HG03354 (cell line): ENCODE measurements around the gene AP1G1.
"Not testable (repeated sequence)": the region's sequence is repeated elsewhere in the genome, so short reads cannot be mapped to it uniquely, and the experiment has no call there.

Experiments used
- ATAC-seq: cut with Tn5 transposase; IDR thresholded peaks from one replicate; pipeline ENCODE4 v1.9.1; 2021; ENCODE audit warnings: mild to moderate bottlenecking; ENCODE audit not compliant: unreplicated experiment, poor library complexity, severe bottlenecking

Gene AP1G1

DNA sequence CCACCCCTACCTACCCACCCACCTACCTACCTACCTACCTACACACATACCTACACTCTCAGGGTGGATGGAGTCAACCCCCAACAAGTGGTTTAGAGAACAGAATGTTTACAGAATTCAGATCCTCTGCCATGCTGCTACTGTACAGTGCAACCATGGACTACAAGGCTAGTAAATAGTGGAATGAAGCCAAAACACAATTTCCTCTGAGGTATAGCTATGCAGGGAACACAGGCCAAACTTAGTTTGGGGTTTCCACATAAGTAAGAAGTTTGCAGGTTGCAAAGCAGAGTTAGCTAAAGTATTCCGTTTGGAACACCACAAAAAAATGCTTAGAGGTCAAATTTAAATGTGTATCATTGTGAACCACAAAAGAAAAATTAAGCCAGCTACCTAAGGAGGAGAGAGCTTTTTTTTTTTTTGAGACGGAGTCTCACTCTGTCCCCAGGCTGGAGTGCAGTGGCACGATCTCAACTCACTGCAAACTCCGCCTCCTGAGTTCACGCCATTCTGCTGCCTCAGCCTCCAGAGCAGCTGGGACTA is 2.7 kb upstream of the AP1G1 start:
- ATAC-seq, result no peak

DNA sequence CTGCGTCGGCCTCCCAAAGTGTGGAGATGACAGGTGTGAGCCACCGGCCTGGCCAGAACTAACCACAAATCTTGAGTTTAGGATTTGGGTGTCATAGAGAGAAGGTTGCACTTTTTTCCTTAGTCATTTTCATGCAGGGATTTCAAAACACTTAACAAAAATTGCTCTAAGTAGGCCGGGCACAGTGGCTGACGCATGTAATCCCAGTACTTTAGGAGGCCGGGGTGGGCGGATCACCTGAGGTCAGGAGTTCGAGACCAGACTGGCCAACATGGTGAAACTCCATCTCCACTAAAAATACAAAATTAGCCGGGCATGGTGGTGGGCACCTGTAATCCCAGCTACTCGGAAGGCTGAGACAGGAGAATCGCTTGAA is 1.5 kb upstream of the AP1G1 start:
- not testable (repeated sequence) for ATAC-seq

DNA sequence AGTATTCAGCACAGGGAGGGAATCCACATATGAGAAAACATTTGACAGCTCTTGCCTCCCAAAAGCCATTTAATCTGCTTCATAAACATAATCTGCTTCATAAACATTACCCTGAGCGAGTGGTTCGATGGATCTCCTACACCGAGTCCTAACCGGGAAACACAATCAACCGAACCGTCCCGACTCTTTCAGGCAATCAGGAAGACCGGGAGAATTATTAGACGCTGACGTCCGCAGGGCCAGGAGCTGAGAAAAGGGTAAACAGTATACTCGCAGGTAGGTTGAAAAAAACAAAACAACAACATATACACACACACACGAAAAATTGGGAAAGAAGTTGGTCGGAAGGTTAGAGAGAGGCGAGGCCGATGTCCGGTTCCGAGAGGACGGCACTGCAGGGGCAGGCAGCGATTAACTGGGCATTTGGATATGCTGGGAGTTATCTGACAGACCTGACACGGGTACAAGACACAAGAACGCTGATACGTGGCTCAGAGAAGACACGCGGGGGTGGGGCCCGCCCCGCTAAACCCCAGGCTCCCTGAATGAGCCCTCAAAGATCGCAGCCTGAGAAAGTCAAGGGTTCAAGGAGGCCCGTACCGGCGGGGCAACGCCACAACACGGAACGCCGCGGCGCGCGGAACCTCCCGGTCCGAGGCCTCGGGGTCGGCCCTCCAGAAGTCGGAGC is 585 bp downstream of the AP1G1 start:
- ATAC-seq, result peak; percentile 37

DNA sequence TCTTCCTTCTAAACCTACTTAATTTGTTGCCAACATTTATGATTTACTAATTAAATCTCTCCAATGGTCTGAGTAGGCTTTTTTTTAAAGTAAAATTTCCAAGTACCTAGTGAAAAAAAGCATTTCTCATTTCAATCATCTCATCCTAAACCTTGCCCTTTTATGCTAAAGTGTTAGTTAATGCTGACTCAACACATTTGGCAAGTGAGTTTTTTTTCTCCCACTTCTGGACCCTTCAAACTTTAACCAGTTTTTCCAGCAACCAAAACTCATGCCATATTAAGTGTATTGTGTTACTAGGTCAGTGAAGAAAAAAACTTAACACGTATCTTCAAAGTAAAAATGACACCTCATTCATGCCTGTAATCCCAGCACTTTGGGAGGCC is 5.3 kb downstream of the AP1G1 start:
- ATAC-seq, result no peak

DNA sequence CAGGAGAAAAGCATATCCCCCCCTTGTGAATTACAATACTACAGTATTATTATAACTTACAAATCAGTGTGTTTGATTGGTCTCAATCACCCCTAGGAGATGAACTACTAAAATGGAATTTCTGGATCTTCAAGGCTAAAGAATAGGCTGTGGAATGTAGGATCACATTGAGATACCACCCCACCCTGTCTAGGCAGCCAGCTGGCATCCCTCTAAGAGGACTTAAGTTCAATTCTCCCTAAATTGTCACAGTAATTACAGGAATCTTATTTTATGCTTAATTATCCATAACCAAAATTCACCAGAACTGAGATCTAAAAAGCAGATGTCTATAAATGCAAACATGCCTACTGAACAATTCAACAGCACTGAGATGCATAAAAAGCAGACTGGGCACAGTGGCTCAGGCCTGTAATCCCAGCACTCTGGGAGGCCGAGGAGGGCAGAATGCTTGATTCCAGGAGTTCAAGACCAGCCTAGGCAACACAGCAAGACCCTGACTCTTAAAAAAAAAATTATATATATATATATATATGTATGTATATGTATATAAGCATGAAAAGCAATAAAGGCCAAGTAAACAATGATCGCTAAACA is 12.0 kb downstream of the AP1G1 start:
- ATAC-seq, result no peak

DNA sequence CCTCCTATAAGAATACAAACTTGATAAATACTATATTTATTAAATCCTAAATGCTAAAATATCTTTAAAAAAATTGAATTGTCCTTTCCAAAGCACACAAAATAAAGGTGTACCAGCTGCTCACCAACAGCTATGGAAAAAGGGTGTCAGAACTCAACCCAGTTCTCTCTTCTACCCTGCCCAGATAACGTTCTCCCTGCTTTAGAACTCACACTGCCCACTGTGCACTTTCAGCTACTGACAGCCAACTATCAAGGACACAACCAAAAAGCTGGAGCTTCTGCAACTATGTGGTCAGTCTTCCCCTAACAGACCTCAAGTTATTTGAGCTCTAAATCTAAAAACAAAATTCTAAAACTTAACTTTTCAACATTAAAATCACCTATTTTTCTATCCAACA is 13.7 kb downstream of the AP1G1 start:
- ATAC-seq, result no peak

DNA sequence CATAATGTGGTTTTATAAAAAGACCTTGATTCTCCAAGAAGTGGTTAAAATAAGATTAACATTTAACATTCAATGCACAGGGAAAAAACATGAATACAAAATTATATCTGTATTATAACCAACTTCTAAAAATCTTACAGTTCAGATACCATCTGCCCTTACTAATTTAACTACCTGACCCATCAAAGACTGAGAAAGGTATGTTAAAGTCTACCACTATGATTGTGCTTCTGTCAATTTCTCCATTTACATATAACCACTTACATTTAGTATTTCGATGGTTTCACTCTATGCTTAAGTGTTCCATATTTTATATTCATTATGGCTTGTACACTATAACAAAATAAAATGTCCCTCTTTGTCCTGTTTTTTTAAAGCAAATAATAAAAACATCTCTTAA is 14.6 kb downstream of the AP1G1 start:
- no peak for ATAC-seq

DNA sequence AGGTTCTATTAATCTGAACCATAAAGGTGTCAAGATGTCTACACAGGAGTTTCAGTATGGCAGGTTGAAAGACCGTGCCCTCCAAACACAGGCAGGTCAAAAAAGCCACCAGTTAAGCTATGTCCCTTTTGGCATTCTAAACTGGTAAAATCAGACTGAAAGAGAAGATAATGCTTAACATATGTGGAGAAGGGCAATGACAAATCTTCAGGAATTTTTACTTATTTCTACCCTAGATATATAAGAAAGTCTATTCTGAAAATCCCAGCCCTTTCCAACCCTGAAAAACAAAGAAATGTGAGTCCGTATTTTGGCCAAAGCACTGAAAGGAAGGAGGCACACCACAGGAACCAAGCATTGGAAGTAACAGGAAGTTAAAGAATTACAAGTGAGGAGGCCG is 16.5 kb downstream of the AP1G1 start:
- no peak for ATAC-seq

DNA sequence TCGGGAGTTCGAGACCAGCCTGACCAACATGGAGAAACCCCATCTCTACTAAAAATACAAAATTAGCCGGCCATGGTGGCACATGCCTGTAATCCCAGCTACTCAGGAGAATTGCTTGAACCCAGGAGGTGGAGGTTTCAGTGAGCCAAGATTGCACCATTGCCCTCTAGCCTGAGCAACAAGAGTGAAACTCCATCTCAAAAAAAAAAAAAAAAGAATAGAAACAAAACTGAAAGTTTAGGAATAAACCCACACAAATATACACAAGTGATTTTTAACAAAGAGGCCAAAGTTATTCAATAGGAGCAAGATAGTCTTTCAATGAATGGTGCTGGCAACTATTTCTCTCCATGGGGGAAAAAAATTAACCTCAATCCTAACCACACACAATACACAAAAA is 18.3 kb downstream of the AP1G1 start:
- ATAC-seq, result not testable (repeated sequence)

DNA sequence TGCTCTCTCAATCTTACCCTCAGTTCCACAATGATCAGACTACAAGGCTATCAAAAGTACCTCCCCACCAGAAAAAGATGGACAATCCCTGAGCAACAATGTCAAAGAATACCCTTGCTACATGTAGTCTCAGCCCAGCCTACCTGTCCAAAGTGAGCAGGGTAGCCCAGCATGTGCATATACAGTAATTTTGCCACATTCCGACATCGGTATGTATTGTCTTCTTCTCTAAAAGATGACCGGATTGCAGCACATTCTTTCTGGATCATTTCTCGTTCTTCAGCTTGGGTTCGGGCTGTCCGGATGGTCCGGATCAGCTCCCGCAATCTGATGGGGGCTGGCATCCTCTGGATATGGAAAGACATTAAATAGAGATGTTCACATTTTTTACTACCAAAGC is 19.5 kb downstream of the AP1G1 start:
- no peak for ATAC-seq

DNA sequence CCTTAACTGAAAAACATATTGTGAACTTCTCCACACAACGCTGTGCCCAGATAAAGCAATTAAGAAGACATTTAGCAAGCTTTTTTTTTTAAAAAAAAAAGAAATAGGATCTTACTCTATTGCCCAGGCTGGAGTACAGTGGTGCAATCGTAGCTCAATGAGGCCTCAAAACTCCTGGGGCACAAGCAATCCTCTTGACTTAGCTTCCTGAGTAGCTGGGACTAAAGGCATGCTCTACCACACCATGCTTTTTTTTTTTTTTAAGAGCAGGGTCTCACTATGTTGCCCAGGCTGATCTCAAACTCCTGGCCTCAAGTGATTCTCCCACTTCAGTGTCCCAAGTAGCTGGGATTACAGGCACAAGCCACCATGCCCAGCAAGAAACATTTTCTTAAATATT is 20.1 kb downstream of the AP1G1 start:
- ATAC-seq, result no peak

DNA sequence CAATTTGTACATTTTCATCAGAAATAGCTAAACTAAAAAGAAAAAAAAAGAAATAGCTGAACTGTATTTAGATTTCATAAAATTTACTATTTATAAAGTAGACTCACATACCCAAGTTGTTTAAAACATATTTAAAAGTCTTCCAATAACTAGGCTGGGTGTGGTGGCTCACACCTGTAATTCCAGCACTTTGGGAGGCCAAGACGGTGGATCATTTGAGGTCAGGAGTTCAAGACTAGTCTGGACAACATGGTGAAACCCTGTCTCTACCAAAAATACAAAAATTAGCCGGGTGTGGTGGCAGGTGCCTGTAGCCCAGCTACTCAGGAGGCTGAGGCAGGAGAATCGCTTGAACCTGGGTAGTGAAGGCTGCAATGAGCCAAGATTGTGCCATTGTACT is 23.5 kb downstream of the AP1G1 start:
- ATAC-seq, result not testable (repeated sequence)

DNA sequence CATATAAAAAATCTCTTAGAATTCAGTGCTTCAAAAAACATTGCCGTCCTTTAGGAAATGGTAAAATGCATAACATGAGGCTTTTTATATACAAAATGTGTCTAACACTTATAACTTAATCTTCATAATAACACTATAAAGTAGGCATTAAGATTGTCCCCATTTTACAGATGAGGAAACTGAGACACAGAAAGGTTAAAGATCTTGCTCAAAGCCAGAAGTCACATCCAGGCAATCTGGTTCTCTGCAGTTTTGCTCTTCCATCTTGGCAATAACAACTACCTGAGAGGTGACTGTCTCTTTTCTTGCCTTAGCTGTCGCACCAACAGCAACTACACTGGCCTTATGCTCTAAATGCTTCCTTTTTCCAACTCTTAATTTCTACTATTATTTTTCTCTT is 24.5 kb downstream of the AP1G1 start:
- no peak for ATAC-seq

DNA sequence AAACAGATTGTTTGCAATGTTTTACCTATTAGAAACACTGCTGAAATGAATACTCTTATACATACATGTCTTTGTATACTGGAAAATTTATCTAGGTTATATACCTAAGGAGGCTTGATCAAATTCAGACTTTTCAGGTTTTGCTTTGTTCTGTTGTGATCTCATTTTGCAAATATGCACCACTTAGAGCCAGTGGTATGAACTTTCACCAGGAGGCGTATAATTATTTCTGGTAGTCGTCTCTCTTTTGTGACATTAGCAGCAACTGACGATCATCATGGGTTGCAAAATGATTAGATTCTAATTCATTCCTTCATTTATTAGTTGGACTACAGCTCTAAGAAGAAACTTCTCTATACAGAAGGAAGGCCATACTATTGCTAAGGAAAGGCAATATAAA is 26.9 kb downstream of the AP1G1 start:
- ATAC-seq, result no peak

DNA sequence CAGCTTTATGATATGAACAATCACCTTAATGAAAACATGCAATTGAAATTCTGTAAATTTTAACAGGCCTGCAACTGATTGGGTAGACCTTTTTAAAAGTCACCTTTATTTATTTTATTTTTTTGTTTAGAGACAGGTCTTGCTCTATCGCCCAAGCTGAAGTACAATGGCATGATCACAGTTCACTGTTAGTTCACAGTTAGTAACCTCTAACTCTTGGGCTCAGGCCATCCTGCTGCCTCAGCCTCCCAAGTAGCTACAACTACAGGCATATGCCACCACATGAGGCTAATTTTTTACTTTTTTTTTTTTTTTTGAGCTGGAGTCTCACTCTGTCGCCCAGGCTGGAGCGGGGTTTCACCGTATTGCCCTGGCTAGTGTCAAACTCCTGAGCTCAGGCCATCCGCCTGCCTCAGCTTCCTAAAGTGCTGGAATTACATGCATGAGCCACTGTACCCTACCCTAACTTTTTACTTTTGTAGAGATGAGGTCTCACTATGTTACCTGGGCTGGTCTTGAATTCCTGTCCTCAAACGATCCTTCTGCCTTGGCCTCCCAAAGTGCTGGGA is 28.0 kb downstream of the AP1G1 start:
- ATAC-seq, result no peak

DNA sequence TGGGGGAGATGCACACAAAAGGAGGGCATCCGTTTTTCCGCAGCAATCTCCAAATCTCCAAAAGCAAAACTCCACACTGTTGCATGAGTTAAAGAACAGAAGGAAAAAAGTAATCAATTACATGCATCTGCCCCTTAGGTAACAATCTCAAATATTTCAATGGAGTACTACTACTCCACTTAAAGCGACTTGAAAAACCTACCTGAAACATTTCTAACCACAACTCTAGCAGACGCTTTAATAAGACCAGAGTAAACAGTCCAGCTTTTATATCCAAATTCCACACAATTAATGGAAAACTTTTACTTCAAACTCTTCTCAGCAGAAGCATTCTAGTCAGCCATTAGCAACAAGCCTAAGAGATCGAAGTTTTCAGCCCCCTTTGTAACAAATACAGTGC is 29.9 kb downstream of the AP1G1 start:
- ATAC-seq, result no peak

DNA sequence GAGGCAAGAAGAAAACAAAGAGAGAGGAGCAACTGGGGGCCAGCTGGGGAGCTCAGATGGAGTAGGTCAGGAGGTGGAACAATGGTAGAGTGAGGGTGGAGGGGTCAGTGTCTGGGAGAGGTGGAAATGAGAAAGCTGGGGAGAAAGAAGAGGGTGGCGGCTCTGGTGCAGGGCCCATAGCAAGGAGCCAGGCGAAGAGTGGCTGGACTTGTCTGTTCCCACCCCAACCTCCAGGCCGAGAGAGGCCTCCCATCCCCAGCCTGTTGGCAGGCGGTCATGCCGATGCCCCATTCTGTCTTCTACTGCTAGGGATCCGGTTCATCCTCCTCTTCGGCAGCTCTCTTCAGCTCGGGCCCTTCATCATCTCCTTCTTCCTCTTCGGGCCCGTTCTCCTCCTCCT is 31.3 kb downstream of the AP1G1 start:
- ATAC-seq, result no peak

DNA sequence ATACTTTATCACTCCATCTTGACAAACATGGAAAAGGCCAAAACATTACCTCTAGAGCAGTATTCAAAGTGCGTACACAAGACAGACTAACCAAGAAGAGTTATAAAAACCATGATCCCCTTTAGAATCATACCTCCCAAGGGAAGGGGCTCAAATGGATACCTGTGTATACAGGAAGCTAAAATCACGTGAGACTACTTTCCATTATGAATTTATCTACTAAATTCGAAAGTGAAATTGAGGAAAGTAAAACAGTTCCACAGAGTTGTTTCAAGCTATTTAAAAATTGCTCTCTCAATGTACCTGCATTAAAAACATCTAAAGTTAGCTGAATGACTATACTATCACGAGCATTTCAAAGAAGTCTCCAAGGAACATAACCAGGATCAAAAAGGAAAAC is 32.7 kb downstream of the AP1G1 start:
- ATAC-seq, result no peak

DNA sequence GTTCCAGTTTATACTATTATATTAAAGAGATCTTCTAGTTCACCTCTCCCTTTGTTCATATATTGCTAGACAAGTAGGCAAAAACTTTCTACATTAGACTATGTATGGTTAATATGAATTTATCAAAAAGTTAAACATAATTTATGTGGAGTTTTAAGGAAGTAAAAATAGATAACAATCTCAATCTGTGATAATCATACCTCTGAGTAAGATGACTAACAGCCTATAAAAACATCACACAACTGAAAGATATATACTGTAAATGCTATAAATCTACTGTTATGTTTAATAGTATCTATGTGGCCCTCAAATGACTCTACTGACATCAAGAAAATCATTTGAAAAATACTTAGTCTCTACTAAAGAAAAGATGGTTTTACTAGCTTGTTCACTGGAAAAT is 37.1 kb downstream of the AP1G1 start:
- ATAC-seq, result no peak

DNA sequence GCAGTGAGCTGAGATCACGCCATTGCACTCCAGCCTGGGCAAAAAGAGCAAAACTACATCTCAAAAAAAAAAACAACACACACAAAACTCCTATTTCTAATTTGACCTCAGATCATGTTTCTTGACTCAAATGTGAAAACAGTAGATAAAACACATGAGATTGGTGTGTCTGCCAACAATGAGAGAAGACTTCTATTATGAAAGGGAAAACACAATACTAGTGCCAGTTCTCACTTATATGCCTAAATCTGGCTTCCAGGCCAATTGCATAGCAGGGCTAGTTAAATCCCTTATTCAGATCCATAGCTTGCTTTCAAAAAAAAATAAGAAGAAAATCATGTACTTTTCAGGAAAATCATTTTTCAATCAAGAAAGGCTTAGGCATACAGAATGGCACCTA is 39.4 kb downstream of the AP1G1 start:
- no peak for ATAC-seq
